ENCODE data around the gene TTC21A.

GRCh38 chr3:39143051-39143885 lies 35.8 kb downstream of the TTC21A start:
- TF ChIP-seq, protein P1, sequence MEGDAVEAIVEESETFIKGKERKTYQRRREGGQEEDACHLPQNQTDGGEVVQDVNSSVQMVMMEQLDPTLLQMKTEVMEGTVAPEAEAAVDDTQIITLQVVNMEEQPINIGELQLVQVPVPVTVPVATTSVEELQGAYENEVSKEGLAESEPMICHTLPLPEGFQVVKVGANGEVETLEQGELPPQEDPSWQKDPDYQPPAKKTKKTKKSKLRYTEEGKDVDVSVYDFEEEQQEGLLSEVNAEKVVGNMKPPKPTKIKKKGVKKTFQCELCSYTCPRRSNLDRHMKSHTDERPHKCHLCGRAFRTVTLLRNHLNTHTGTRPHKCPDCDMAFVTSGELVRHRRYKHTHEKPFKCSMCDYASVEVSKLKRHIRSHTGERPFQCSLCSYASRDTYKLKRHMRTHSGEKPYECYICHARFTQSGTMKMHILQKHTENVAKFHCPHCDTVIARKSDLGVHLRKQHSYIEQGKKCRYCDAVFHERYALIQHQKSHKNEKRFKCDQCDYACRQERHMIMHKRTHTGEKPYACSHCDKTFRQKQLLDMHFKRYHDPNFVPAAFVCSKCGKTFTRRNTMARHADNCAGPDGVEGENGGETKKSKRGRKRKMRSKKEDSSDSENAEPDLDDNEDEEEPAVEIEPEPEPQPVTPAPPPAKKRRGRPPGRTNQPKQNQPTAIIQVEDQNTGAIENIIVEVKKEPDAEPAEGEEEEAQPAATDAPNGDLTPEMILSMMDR (conservative IDR thresholded peaks at IDR 0.05; ENCODE audit: low read depth, low read length) = no peak
- no peak for TF ChIP-seq EZH2 (IDR thresholded peaks at IDR 0.05; ENCODE audit: low read length, unreplicated experiment)
